Ramos (cell line): Measurements from ENCODE around the gene SENP7.
"Not testable (repeated sequence)": the region's sequence is repeated elsewhere in the genome, so short reads cannot be mapped to it uniquely, and the experiment has no call there.

Source experiments
- in situ Hi-C: fragments of 300-500 bp; cut with MboI; formaldehyde crosslinking; loops from one replicate; pipeline ENCODE4 v1.14.3; 2022; ENCODE audit warnings: low sequenced_read_pairs; ENCODE audit not compliant: unreplicated experiment

SENP7 gene

DNA sequence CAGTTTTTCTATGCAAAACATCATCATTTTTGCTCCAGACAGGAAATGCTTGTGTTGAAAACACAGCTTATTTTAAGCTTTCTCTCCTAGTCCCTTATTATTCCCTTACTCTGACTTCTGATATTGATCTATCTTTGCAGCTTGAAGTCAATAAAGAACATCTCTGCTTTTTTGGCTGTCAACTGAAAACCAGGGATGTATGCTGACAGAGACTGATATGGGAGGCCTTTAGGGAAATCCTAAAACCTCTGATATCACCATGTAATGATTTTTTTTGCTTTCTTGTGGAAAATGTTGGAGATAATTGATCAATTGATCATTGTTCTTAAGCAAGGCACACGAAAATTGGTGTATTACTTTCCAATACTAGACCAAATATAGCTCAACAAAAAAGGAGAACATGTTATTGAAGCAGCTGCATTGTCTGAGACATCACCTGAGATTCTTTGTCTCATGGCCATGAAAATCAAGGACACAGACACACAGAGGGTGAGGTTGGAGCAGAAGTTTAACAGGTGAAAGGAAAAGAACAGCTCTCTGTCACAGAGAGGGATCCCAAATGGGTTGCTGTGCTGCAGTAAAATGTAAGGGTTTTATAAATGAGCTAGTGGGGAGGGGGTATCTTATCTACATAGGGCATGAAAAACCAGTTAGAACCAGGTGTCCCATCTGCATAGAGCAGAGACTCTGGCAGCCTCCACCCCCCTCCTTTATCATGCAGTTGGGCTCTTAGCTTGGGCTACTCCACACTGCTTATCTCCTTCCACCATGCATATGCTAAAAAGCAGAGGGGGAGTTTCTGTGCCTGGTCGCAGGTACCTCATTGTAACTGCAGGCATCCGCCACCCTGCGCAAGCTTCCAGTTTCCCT lies 17.0 kb upstream of the SENP7 start:
- in situ Hi-C loops = no loop called here

DNA sequence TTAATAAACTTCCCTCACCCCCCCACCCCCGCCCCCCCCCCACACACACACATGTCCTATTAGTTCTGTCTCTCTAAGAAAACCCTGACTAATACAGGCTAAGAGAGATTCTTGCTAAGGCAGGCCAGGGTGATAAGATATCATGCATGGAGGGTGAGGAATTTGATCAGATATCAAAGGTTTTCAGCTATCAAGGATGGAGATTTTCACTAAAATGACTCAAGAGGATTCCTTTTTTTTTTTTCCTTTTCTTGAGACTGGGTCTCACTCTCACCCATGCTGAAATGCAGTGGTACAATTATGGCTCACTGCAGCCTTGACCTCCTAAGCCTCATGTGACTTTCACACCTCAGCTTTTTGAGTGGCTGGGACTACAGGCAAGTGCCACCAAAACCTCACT lies 14.9 kb upstream of the SENP7 start:
- in situ Hi-C loops = no loop called here

DNA sequence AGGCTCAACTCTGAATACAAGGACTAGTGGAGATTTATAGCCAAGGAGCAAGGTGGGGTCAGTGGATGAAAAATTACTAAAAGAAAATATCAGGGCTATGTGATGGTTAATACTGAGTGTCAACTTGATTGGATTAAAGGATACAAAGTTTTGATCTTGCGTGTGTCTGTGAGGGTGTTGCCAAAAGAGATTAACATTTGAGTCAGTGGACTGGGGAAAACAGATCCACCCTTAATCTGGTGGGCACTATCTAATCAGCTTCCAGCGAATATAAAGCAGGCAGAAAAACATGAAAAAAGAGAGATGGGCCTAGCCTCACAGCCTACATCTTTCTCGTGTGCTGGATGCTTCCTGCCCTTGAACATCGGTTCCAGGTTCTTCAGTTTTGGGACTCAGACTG lies 14.4 kb upstream of the SENP7 start:
- in situ Hi-C loops = no loop called here

DNA sequence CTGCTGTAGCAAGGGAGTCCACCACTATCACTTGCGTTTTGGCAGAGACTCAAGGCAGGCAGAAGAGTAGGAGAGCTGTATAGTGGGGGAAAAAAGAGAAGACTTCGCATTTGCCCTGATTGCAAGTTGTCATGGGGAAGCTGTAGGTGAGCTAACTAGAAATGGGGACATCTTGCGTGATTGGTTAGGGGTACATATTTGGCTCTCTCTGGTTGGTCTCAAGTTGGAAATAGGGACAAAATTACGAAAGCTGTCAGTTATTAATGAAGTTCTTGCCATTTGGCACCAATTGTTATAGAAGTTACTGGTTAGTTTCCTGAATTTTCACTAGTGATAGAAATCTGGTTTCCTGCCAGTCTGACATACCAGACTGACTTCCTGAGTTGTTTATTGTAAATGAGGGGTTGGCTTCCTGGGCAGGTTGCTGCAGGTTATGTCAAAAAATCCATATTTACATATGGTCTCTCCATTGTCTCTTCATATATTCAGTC lies 8.2 kb upstream of the SENP7 start:
- in situ Hi-C loops = no loop called here

DNA sequence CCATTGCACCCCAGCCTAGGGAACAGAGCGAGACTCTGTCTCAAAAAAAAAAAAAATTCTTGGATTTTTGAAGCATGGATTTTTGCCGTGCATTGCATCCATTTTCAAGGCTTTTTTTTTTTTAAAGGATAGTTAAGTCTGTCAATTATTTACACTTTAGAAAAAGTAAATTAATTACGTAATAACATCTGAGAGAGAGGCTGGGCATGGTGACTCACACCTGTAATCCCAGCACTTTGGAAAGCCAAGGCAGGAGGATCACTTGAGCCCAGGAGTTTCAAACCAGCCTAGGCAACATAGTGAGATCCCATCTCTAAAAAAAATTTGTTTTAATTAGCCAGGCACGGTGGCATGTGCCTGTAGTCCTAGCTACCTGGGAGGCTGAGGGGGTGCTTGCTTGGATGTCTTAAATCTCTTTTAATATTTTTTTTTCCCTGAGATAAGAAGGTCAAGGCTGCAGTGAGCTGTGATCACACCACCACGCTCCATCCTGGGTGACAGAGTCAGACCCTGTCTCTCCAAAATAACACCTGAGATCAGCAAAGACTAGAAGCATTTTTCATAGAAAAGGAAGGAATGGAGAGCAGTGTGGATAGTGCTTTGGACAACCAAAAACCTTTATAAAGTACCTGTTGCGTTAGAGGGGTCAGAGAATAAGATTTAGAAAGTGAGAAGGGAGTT lies 6.8 kb upstream of the SENP7 start:
- in situ Hi-C loops = no loop called here

DNA sequence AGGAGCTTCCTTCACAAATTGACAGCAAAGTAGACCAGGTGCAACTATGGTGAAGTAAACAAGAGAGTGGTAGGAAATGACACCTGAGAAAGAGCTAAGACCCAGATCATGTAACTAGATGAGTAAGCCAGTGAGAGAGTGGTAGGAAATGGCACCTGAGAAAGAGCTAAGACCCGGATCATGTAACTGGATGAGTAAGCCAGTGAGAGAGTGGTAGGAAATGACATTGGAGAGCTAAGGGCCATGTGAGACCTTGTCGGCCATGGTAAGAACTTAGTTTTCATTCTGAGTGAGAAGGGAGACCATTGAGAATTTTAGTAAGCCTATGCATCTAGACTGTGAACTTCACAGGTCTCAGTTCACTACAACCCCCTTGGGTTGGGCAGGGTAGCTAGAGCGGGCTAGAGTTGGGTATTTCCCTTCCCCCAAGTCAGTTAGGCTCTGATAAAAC lies 5.4 kb upstream of the SENP7 start:
- in situ Hi-C loops = no loop called here

DNA sequence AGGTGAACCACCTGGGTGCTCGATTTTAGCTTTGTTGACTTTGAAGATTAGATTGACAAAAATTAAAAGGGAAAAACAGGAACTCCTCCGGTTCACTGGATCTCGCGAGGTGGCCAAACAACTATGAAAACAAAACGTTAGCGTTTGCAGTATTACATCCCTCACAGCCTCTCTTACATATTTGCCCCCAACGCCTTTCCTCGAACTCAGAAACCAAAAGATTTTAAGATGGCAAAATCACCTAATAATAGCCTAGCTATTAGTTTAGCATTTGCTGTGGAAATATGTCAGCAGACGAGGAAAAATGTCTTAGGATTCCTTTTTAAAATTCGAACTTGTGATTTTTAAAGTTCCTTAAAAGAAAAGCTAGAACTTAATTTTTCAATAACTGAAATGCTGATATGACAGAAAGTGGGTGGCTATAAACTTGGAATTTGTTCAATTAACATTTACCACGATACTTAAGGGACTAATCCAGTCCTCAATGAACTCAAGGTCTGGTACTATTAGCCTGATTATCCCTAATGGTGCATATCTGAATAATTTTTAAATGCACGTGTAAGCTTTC lies 491 bp upstream of the SENP7 start:
- in situ Hi-C loops = no loop called here

DNA sequence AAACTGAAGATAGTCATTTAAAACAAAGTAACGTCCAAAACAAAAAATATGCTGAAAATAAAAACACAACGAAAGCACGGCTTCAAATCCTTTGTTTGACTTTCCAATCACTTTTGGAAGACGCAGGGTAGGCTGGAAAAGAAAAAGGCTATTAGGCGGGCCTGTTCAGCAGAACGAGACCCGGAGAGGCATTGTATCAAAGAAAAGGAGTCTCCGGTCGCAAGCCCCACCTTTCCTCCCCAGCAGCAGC lies 691 bp downstream of the SENP7 start:
- in situ Hi-C loops = no loop called here

DNA sequence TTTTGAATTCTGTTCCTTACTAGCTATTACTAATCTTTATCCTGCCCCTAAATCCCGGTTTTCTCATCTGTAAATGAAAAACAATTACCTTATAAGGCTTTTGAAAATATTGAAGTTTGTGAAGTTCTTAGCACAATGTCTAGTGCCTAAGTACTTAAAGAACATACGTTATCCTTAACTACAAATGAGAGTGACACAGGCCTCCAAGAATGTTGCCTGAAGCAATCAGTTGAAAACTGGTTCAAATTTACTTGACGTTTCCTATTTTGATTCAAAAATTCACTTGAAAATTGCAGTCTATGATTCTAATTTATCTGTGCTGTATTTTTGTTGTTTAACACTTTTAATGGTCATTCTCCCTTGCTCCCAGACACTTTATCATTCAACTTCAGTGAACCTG lies 3.2 kb downstream of the SENP7 start:
- in situ Hi-C loops = no loop called here

DNA sequence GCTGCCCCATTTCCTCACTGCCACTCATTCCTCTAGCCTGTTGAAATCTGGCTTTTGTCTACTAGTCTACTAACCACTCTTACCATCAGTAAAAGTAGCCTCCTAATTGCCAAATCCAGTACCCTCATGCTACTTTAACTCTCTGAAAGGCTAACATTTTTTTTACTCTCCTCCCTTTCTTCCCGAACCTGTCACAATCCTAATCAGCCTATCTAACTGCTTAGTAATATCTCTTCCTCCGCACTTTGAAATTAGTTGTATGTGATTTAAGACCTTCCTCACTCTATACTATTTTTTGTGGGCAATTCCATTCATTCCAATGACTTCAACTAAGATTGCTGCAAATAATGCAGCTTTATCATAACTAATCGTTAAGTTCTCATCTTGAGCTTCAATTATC lies 3.7 kb downstream of the SENP7 start:
- in situ Hi-C loops = no loop called here

DNA sequence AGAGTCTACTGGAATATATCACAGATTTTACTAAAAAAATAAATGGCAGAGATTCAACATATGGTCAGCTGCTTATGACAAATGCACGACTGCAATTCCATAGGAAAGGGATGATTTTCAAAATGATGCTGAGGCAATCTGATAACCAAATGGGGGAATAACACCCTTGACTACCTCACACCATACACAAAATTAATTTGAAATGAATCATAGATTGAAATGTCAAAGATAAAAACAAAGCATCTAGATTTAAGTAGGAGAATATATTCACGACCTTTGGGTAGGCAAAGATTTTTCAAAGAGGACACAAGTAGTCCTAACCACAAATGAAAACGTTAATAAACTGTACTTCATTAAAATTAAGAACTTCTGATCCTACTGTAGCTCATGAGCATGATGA lies 11.2 kb downstream of the SENP7 start:
- in situ Hi-C loops = no loop called here

DNA sequence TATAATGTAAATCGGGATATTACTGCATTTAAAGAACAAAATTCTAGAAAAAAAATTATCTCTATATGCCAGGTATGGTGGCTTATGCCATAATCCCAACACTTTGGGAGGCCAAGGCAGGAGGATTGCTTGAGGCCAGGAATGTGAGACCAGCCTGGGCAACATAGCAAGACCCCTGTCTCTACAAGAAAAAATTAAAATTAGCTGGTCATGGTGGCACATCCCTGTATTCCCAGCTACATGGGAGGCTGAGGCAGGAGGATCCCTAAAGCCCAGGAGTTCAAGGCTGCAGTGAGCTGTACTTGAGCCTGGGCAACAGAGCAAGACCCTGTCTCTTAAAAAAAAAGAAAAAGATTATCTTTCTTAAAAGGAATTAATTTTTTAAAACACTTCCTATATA lies 12.8 kb downstream of the SENP7 start:
- in situ Hi-C loops = no loop called here

DNA sequence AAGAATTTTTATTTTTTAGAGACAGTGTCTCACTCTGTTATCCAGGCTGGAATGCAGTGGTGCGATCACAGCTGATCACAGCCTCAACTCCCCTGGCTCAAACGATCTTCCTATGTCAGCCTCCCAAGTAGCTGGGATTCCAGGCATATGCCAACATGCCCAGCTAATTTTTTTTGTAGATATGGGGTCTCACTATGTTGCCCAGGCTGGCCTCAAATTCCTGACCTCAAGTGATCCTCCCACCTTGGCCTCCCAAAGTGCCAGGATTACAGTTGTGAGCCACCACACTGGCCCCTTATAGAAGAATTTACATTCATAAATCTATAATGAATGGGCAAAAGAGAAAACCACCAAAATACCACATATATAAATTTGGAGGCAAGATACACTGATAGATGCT lies 15.2 kb downstream of the SENP7 start:
- in situ Hi-C loops = no loop called here

DNA sequence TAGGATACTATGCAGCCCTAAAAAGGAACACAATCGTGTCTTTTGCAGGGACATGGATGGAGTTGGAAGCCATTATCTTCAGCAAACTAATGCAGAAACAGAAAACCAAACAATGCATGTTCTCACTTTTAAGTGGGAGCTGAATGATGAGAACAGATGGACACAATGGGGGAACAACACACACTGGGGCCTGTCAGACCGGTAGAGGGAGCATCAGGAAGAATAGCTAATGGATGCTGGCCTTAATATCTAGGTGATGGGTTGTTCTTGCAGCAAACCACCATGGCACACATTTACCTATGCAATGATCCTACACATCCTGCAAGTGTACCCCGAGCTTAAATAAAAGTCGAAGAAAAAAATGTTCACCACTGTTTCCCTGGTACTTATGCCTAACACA lies 17.5 kb downstream of the SENP7 start:
- in situ Hi-C loops = no loop called here

DNA sequence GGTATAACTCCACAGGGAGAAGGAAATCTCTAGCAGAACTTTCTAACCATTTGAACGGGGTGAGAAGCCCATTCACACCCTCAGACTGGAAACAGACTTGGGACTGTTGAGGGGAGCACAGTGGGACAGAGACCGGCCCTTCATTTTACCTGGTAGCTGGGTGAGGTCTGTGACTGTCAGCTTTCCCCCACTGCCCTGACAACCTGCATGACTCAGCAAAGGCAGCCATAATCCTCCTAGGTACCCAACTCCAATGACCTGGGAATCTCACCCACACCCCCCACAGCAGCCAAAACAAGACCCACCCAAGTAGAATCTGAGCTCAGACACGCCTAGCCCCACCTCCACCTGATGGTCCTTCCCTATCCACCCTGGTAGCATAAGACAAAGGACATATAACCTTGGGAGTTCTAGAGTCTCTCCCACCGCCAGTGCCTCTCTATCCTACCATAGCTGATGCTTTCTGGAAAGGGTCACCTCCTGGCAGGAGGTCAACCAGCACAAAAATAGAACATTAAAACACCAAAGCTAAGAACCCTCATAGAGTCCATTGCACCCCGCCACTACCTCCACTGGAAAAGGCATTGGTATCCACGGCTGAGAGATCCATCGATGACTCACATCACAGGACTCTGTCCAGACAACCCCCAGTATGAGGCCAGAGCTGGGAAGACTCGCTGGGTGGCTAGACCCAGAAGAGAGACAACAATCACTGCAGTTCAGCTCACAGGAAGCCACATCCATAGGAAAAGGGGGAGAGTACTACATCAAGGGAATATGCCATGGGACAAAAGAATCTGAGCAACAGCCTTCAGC lies 28.0 kb downstream of the SENP7 start:
- in situ Hi-C loops = no loop called here

DNA sequence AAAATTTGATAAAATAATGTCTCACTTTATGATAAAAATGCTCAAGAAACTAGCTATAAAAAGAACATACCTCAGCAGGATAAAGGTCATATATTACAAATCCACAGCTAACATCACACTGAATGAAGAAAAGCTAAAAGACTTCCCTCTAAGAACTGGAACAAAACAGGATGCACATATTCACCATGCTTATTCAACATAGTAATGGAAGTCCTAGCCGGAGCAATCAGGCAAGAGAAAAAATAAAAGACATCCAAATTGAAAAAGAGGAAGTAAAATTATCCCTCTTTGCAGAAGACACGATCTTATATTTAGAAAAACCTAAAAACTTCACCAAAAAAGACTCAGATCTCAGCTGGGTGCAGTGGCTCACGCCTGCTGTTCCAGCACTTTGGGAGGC lies 34.0 kb downstream of the SENP7 start:
- in situ Hi-C loops = no loop called here

DNA sequence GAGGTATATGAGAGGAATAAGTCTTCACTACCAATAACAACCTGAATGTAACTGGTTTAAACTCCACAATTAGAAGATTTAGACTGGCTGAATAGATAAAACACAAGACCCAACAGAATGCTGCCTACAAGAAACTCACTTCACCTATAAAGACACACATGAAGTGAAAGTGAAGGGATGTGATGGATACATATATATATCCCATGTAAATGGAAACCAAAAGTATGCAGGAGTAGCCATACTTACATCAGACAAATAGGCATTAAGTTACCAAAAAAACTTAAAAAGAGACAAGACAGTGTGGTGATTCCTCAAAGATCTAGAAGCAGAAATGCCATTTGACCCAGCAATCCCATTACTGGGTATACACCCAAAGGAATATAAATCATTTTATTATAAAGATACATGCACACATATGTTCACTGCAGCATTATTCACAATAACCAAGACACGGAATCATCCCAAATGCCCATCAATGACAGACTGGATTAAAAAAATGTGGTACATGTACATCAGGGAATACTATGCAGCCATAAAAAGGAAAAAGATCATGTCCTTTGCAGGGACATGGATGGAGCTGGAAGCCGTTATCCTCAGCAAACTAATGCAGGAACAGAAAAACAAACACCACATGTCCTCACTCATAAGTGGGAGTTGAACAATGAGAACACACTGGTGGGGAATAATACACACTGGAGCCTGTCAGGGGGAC lies 38.0 kb downstream of the SENP7 start:
- in situ Hi-C loops = not testable (repeated sequence)

DNA sequence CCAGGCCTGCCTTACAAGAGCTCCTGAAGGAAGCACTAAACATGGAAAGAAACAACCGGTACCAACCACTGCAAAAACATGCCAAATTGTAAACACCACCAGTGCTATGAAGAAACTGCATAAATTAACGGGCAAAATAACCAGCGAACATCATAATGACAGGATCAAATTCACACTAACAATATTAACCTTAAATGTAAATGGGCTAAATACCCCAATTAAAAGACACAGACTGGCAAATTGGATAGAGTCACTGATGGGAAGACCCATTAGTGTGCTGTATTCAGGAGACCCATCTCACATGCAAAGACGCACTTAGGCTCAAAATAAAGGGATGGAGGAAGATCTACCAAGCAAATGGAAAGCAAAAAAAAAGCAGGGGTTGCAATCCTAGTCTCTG lies 44.3 kb downstream of the SENP7 start:
- in situ Hi-C loops = not testable (repeated sequence)

DNA sequence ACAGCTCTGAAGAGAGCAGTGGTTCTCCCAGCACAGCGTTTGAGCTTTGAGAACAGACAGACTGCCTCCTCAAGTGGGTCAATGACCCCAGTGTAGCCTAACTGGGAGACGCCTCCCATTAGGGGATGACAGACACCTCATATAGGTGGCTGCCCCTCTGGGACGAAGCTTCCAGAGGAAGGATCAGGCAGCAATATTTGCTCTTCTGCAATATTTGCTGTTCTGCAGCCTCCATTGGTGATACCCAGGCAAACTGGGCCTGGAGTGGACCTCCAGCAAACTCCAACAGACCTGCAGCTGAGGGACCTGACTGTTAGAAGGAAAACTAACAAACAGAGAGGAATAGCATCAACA lies 45.7 kb downstream of the SENP7 start:
- in situ Hi-C loops = not testable (repeated sequence)
